ENCODE measurements around the gene IFT20.
"Not testable (repeated sequence)": the region's sequence is repeated elsewhere in the genome, so short reads cannot be mapped to it uniquely, and the experiment has no call there.

The IFT20 gene

GRCh38 chr17:28295677-28296578 lies 39.3 kb downstream of the IFT20 start:
- no peak overlapping the region for H3K27ac ChIP-seq (ENCODE audit: extremely low read depth, low read depth, low read length)
- no peaks in the 10 kb centered on the region for H3K9me3 ChIP-seq (ENCODE audit: control insufficient read depth, insufficient read depth, low read depth, low read length)
- H3K4me1 ChIP-seq (ENCODE audit: control insufficient read depth, insufficient read depth, low read length): no peaks in the 10 kb centered on the region
- no peak overlapping the region for H3K4me3 ChIP-seq (ENCODE audit: low read depth, low read length)
- H3K36me3 ChIP-seq (ENCODE audit: control insufficient read depth in 2 of 2, insufficient read depth in 1 of 2, low read length in 2 of 2): no peaks in the 10 kb centered on the region
- no peak for TF ChIP-seq ZNF362 (tag by site-specific recombination; IDR thresholded peaks at IDR 0.05)
- POLR2A ChIA-PET: no interaction called here
- CTCF ChIA-PET: interaction anchor here (0.9 to 1.3 kb wide), 3 partner anchors 25 to 50 kb away, joined by 3 to 4 read pairs (median 4); no protein-coding TSS in a partner anchor

- Histone ChIP-seq H3K36me3 (ENCODE audit: control insufficient read depth in 2 of 2, insufficient read depth in 1 of 2, low read length in 2 of 2) (no peaks in the 10 kb centered on the region), H3K4me3 (ENCODE audit: low read depth, low read length) (no peak overlapping the region), H3K9me3 (ENCODE audit: control insufficient read depth, insufficient read depth, low read depth, low read length) (no peaks in the 10 kb centered on the region), H3K27ac (ENCODE audit: extremely low read depth, low read depth, low read length) (no peak overlapping the region), H3K4me1 (ENCODE audit: control insufficient read depth, insufficient read depth, low read length) (no peaks in the 10 kb centered on the region)
- CTCF ChIA-PET: interaction anchor here (1.2 to 1.3 kb wide), 2 partner anchors 9 to 42 kb away, joined by 3 to 6 read pairs; no protein-coding TSS in a partner anchor
- TF ChIP-seq HIC1 (tag by site-specific recombination; IDR thresholded peaks at IDR 0.05) (no peak), ZNF658 (tag by site-specific recombination; IDR thresholded peaks at IDR 0.05) (no peak), PRDM1 (tag by site-specific recombination; IDR thresholded peaks at IDR 0.05) (no peak), ZNF341 (tag by site-specific recombination; IDR thresholded peaks at IDR 0.05; ENCODE audit: low read depth) (no peak), ZSCAN16 (tag by site-specific recombination; IDR thresholded peaks at IDR 0.05) (no peak), ZSCAN23 (tag by site-specific recombination; IDR thresholded peaks at IDR 0.05) (no peak), ZNF791 (tag by site-specific recombination; IDR thresholded peaks at IDR 0.05) (no peak), ZNF223 (tag by site-specific recombination; IDR thresholded peaks at IDR 0.05) (no peak), ZNF488 (tag by site-specific recombination; IDR thresholded peaks at IDR 0.05) (no peak), ZBTB21 (tag by site-specific recombination; IDR thresholded peaks at IDR 0.05) (no peak), GFI1B (tag by site-specific recombination; IDR thresholded peaks at IDR 0.05) (no peak), EGR2 (tag by site-specific recombination; IDR thresholded peaks at IDR 0.05; ENCODE audit: low read depth) (no peak), ZBTB1 (tag by site-specific recombination; IDR thresholded peaks at IDR 0.05) (no peak), OSR2 (tag by site-specific recombination; IDR thresholded peaks at IDR 0.05) (no peak)
- POLR2A ChIA-PET: no interaction called here
Observed at GRCh38 chr17:28293994-28294393, 41.3 kb downstream of the IFT20 start.

GRCh38 chr17:28292878-28293277 lies 42.4 kb downstream of the IFT20 start:
- H3K36me3 ChIP-seq (ENCODE audit: control insufficient read depth in 2 of 2, insufficient read depth in 1 of 2, low read length in 2 of 2); CTCF ChIA-PET; H3K4me3 ChIP-seq (ENCODE audit: low read depth, low read length); POLR2A ChIA-PET; H3K27ac ChIP-seq (ENCODE audit: extremely low read depth, low read depth, low read length); H3K9me3 ChIP-seq (ENCODE audit: control insufficient read depth, insufficient read depth, low read depth, low read length); H3K4me1 ChIP-seq (ENCODE audit: control insufficient read depth, insufficient read depth, low read length): not testable (repeated sequence)

Measured in HEK293 (cell line).